ENCODE data around the gene MED15. TPM values are rescaled to one million over a fixed set of nuclear protein-coding genes. Genes with fewer than 3 reads are reported as not detected.
A peak's percentile ranks its signal among the peaks of the same experiment; 100 is the strongest.
"Not testable (repeated sequence)": the region's sequence is repeated elsewhere in the genome, so short reads cannot be mapped to it uniquely, and the experiment has no call there.

Gene MED15
- total RNA-seq, 1 experiment from 2014 or later, result 17.2 TPM

DNA sequence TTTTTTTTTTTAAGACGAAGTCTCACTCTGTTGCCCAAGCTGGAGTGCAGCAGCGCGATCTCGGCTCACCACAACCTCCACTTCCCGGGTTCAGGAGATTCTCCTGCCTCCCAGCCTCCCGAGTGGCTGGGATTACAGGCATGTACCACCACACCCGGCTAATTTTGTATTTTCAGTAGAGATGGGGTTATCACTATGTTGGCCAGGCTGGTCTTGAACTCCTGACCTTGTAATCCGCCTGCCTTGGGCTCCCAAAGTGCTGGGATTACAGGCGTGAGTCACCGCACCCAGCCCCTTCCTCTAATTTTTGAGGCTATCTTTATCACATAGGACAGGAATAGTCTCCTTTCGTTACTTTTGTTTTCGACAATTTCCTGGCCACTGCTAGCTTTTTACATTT lies 31.8 kb upstream of the MED15 start:
- not testable (repeated sequence) for DNase-seq, H3K36me3 ChIP-seq, H3K9me3 ChIP-seq, H3K27me3 ChIP-seq, H3K4me3 ChIP-seq

GRCh38 chr22:20478059-20478458 lies 29.4 kb upstream of the MED15 start:
- DNase-seq, H3K36me3 ChIP-seq, H3K9me3 ChIP-seq, H3K4me3 ChIP-seq, H3K27me3 ChIP-seq: not testable (repeated sequence)

DNA sequence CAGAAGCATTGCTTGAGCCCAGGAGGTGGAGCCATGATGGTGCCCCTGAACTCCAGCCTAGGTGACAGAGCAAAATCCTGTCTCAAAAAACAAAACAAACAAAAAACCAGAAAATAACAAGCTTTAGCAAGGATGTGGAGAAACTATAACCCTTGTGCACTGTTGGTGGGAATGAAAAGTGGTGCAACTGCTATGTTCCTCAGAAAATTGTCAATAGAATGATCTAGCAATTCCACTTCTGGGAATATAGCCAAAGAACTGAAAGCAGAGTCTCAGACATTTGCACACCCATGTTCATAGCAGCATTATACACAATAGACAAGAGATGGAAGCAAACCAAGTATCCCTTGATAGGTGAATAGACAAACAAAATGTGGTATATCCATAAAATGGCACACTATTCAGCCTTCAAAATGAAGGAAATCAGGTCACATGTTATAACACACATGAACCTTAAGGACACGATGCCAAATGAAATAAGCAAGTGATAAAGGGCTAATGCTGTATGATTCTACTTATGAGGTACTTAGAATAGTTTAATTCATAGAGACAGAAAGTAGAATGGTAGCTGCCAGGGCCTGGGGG lies 27.7 kb upstream of the MED15 start:
- no peak for DNase-seq

GRCh38 chr22:20483143-20483506 lies 24.3 kb upstream of the MED15 start:
- H3K4me3 ChIP-seq, H3K36me3 ChIP-seq, H3K27me3 ChIP-seq, DNase-seq, H3K9me3 ChIP-seq: not testable (repeated sequence)

More for the DNA sequence above, 27.7 kb upstream of the MED15 start:
- Histone ChIP-seq H3K9me3 (no peaks in the 10 kb centered on the region), H3K27me3 (no peaks in the 10 kb centered on the region), H3K4me3 (no peak overlapping the region), H3K36me3 (no peaks in the 10 kb centered on the region; the same call in 1 of the 2 replicates)

DNA sequence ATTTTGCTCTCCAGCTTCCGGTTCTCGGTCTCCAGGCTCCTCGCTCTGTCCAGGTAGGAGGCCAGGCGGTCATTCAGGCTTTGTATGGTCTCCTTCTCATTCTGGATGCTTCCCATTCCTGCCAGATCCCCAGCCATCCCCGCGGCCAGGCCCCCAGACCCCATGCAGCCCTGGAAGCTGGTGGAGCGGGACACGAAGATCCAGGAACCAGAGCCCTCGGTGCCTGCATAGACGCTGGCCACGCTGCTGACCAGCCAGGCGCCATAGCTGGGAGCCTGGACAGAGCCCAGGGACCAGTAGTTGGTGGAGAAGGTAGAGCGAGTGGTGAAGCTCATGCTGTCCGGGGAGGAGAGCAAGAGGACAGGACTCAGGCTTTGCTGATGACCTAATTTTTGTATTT lies 23.6 kb upstream of the MED15 start:
- no peak for DNase-seq
- no peaks in the 10 kb centered on the region; the same call in none of the 2 replicates for H3K36me3 ChIP-seq
- no peak overlapping the region for H3K4me3 ChIP-seq
- no peaks in the 10 kb centered on the region for H3K27me3 ChIP-seq
- H3K9me3 ChIP-seq, result no peaks in the 10 kb centered on the region

GRCh38 chr22:20484948-20485683 lies 22.3 kb upstream of the MED15 start:
- DNase-seq, result no peak

DNA sequence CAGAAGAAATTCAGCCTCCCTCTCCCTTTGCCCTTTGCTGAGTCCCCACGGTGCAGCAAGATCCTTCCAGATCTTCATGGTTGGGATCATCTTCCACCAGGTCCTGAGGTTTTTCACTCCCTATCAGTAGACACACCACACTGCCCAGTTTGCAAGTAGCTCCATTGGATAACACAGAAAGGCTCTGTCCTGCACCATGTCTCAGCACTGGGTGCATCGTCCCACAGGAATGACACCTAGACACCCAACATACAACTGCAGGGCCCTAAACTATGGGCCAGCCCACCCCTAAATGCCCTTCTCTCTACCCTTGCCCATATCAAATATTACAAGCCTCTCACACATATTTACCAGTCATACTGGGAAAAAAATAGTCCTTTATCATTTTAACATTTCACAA lies 21.2 kb upstream of the MED15 start:
- no peak overlapping the region for H3K4me3 ChIP-seq
- DNase-seq, result no peak
- no peaks in the 10 kb centered on the region for H3K27me3 ChIP-seq
- H3K9me3 ChIP-seq, result no peaks in the 10 kb centered on the region
- H3K36me3 ChIP-seq, result no peaks in the 10 kb centered on the region; the same call in none of the 2 replicates

More at GRCh38 chr22:20484948-20485683, 22.3 kb upstream of the MED15 start:
- H3K9me3 ChIP-seq, result no peaks in the 10 kb centered on the region
- no peaks in the 10 kb centered on the region for H3K27me3 ChIP-seq
- H3K36me3 ChIP-seq, result no peaks in the 10 kb centered on the region; the same call in none of the 2 replicates
- no peak overlapping the region for H3K4me3 ChIP-seq

DNA sequence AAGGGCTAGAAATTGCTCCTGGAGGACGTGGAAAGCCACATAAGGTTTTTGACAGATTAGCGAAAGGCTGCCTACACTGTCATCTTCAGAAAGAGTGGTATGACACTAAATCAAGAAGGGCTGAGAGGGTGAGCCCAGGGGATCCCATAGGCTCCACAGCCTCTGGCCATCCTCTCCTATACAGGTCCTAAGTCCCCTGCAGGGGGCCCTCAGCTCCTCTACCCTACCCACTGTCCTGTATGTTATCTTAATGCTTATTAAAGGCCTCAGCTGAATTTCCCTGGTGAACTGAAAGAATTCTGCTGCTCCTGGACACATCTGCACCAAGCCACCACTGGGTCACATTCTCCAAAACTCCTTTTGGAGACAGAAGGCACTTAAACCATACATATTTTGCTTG lies 19.7 kb upstream of the MED15 start:
- no peak overlapping the region for H3K4me3 ChIP-seq
- no peaks in the 10 kb centered on the region for H3K9me3 ChIP-seq
- no peaks in the 10 kb centered on the region; the same call in 1 of the 2 replicates for H3K36me3 ChIP-seq
- no peaks in the 10 kb centered on the region for H3K27me3 ChIP-seq
- DNase-seq, result no peak

GRCh38 chr22:20488946-20489345 lies 18.5 kb upstream of the MED15 start:
- no peak for DNase-seq
- Histone ChIP-seq H3K4me3 (no peak overlapping the region), H3K27me3 (no peaks in the 10 kb centered on the region), H3K9me3 (no peaks in the 10 kb centered on the region), H3K36me3 (no peaks in the 10 kb centered on the region; the same call in none of the 2 replicates)

DNA sequence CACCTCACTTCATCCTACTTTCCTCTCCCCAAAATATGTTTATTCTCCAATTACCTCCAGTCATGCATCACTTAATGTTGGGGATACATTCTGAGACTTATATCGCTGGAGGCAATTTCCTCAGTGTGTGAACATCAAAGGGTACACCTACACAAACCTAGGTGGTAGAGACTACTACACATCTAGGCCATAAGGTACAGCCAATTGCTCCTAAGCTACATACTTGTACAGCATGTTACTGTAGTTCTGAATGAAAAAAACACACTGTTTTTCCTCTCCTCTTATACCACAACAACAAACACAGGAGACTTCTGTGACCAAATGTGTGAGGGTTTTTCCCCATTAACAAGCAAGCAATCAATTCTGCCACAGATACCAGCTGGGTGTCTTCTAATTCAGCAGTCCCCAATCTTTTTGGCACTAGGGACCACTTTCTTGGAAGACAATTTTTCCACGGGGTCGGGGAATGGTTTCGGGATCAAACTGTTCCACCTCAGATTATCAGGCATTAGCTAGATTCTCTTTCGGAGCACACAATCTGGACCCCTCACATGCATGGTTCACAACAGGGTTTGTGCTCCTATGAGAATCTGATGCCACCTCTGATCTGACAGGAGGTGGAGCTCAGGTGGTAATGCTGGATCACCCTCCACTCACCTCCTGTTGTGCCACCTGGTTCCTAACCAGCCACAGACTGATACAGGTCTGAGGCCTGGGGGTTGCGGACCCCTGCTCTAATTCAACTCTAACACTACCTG lies 17.0 kb upstream of the MED15 start:
- Histone ChIP-seq H3K27me3 (no peaks in the 10 kb centered on the region), H3K9me3 (no peaks in the 10 kb centered on the region), H3K36me3 (no peaks in the 10 kb centered on the region; the same call in none of the 2 replicates), H3K4me3 (no peak overlapping the region)
- no peak for DNase-seq

DNA sequence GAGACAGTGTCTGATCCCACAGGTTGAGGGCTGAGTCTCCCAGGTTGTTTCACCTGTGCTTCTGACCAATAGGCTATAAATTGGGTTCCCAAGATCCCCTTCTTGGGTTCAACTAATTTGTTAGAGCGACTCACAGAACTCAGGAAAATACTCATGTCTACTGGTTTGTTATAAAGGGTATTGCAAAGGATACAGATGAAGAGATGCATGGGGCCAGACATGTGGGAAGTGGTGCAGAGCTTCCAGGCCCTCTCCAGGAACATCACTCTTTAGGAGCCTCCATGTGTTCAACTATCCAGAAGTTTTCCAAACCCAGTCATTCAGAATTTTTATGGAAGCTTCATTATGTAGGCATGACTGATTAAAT lies 16.5 kb upstream of the MED15 start:
- no peaks in the 10 kb centered on the region; the same call in none of the 2 replicates for H3K36me3 ChIP-seq
- H3K9me3 ChIP-seq, result no peaks in the 10 kb centered on the region
- no peak overlapping the region for H3K4me3 ChIP-seq
- no peaks in the 10 kb centered on the region for H3K27me3 ChIP-seq
- no peak for DNase-seq

DNA sequence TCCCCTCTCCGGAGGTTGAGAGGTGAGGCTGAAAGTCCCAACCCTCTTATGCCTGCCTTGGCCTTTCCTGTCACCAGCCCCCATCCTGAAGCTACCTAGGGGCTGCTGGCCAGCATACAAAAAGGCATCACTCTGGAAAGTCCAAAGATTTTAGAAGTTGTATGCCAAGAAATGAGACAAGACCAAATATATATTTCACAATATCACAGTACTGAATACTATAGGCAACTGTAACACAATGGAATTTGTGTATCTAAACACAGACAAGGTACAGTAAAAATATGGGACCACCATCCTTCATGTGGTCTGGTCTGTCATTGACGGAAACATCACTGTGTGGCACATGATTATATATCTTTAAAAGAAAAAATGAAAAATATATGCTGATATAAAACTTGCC lies 16.1 kb upstream of the MED15 start:
- H3K27me3 ChIP-seq, result no peaks in the 10 kb centered on the region
- no peaks in the 10 kb centered on the region; the same call in none of the 2 replicates for H3K36me3 ChIP-seq
- H3K9me3 ChIP-seq, result no peaks in the 10 kb centered on the region
- no peak overlapping the region for H3K4me3 ChIP-seq
- no peak for DNase-seq

GRCh38 chr22:20494978-20495860 lies 12.2 kb upstream of the MED15 start, which contains the start of gene KLHL22:
TSS of gene KLHL22 (minus strand) at chr22:20495795. CDS start at chr22:20489211, 6,584 bp downstream.
- H3K4me3 ChIP-seq, result peak within 1 kb of the TSS; percentile 79
- H3K9me3 ChIP-seq, result no peaks in the 10 kb centered on the region
- H3K27me3 ChIP-seq, result no peaks in the 10 kb centered on the region
- no peak for DNase-seq
- H3K36me3 ChIP-seq, result no peaks in the 10 kb centered on the region; the same call in 1 of the 2 replicates

- peak; percentile 93 for DNase-seq
- no peaks in the 10 kb centered on the region for H3K27me3 ChIP-seq
- H3K36me3 ChIP-seq, result no peaks in the 10 kb centered on the region; the same call in 1 of the 2 replicates
- H3K9me3 ChIP-seq, result no peaks in the 10 kb centered on the region
- peak overlapping the region; percentile 79 for H3K4me3 ChIP-seq
Observed at GRCh38 chr22:20495861-20496681, 11.3 kb upstream of the MED15 start.

DNA sequence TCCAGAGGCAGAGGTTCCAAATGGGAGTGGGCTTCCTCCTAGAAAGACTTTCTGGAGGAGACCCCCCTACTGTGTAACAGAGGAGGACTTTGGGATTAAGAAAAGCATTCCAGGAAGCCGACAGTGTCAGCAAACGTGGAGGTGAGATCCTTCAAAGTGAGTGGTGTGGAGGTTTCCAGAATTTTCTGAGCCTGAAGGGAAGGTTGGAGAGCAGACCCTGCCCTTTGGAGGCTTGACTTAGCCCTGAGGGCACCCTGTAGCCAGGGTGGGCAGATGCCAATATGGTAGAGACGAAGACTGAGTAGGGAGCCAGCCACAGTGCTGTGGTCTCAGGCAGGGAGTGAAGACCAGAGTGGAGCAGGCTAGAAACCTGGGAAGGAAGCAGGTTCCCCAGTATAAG lies 10.0 kb upstream of the MED15 start:
- DNase-seq, result no peak
- Histone ChIP-seq H3K36me3 (no peaks in the 10 kb centered on the region; the same call in 1 of the 2 replicates), H3K9me3 (no peaks in the 10 kb centered on the region), H3K4me3 (no peak overlapping the region), H3K27me3 (no peaks in the 10 kb centered on the region)

DNA sequence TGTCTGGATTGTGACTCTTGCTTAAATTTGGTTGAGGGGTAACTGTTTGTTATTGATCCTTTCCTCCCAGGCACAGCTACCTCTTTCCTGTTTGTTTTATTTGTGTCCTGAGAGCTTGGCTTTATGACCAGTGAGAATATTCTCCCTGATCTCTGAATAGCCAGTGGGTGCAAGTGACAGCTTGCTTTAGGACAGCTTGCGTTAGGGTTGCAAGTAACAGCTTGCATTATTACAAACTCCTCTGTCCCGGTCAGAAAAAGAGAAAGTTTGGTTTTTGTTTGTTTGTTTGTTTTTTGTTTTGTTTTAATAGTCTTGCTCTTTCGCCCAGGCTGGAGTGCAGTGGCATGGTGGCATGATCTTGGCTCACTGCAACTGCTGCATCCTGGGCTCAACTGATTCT lies 8.5 kb upstream of the MED15 start:
- Histone ChIP-seq H3K36me3 (no peaks in the 10 kb centered on the region), H3K9me3 (no peaks in the 10 kb centered on the region)
- DNase-seq, result no peak

More for the DNA sequence above, 8.5 kb upstream of the MED15 start:
- Histone ChIP-seq H3K27me3 (no peaks in the 10 kb centered on the region), H3K4me3 (no peak overlapping the region)
